Right lobe of liver (tissue), 6 donors: Measurements from ENCODE around the gene TEX11. TPM values are rescaled to one million over a fixed set of nuclear protein-coding genes. Genes with fewer than 3 reads are reported as not detected.
"Not testable (repeated sequence)": the region's sequence is repeated elsewhere in the genome, so short reads cannot be mapped to it uniquely, and the experiment has no call there.

Experiments
- ATAC-seq, 4 donors: fragments of 200-7000 bp; cut with Tn5 transposase; one replicate each; pipeline ENCODE4 v1.9.1; 2020; ENCODE audit warnings: mild to moderate bottlenecking in 4 of 4, moderate library complexity in 4 of 4
- DNase-seq, 3 donors: peaks; one replicate each; pipeline ENCODE4 v3.0.0-alpha.2; 2020
- H3K27ac ChIP-seq, 3 donors: fragments of 200-600 bp; one replicate each; pipeline ENCODE4 v1.8.0; 2022
- H3K27me3 ChIP-seq, 2 donors: fragments of 200-600 bp; one replicate each; pipeline ENCODE4 v1.8.0; 2022
- H3K36me3 ChIP-seq, 4 donors: fragments of 200-600 bp; sonication (generic) in 1 of 4; one replicate each; pipeline versions ENCODE4 v1.5.1 to v1.8.0; 2017 to 2022; ENCODE audit warnings: control low read depth in 1 of 4
- H3K4me1 ChIP-seq, 4 donors: fragments of 200-600 bp; sonication (generic) in 1 of 4; one replicate each; pipeline versions ENCODE4 v1.5.1 to v1.8.0; 2017 to 2022; ENCODE audit warnings: control low read depth in 1 of 4
- H3K4me3 ChIP-seq, 3 donors: fragments of 200-600 bp; one replicate each; pipeline ENCODE4 v1.8.0; 2022
- H3K9me3 ChIP-seq, 4 donors: fragments of 200-600 bp; sonication (generic) in 1 of 4; one replicate each; pipeline versions ENCODE4 v1.5.1 to v1.8.0; 2017 to 2022; ENCODE audit warnings: control low read depth in 1 of 4
- POLR2A ChIP-seq: fragments of 450-650 bp; IDR thresholded peaks from one replicate; pipeline ENCODE4 v1.6.1; 2017; ENCODE audit warnings: antibody characterized with exemption, mild to moderate bottlenecking
- WGBS: methylation state at CpG from one replicate; pipeline ENCODE4 v1.1.6; 2018; ENCODE audit warnings: low coverage, low lambda C conversion rate; ENCODE audit not compliant: insufficient coverage; ENCODE audit errors: missing lambda C conversion rate; 5-methylcytosine and 5-hydroxymethylcytosine counted together
- intact Hi-C, 2 donors: fragments of 100-400 bp; cut with DNase I; formaldehyde crosslinking; loops; one replicate each; pipeline versions ENCODE4 v1.11.2 to v1.14.1; 2022
- total RNA-seq, 6 experiments: library from RNA; depleted of rRNA in 2 of 6; stranded (reverse); fragments of >200 nt in 2 of 6; fragmentation: NEBNext Ultra II Directional in 3 of 6; extraction: Animal tissue kit (Norgen Biotek cat#: 25700) in 3 of 6; gene quantifications; one replicate each; pipeline versions ENCODE4 v1.1.0 to v1.2.4, GENCODE V29; 2016 to 2023
- TF ChIP-seq, protein P1 (sequence below), 4 donors: fragments of 200-600 bp in 3 of 4; fragments of 450-650 bp in 1 of 4; IDR thresholded peaks; one replicate each; pipeline versions ENCODE4 v1.5.1 to v1.8.0; 2016 to 2022; ENCODE audit warnings: antibody characterized with exemption in 4 of 4, mild to moderate bottlenecking in 2 of 4
- donor health status: DM: no; HTN: yes; CAD: no.
- donor health status: DM: no; HTN: no; CAD: no.
- donor health status: DM: no; HTN: no; CAD: no.
- donor health status: DM: no; HTN: yes; CAD: no.
- donor health status: DM: no; HTN: yes; CAD: no.

The TEX11 gene
- total RNA-seq, 6 experiments from 2014 or later: 0.09 TPM; not detected in 5

DNA sequence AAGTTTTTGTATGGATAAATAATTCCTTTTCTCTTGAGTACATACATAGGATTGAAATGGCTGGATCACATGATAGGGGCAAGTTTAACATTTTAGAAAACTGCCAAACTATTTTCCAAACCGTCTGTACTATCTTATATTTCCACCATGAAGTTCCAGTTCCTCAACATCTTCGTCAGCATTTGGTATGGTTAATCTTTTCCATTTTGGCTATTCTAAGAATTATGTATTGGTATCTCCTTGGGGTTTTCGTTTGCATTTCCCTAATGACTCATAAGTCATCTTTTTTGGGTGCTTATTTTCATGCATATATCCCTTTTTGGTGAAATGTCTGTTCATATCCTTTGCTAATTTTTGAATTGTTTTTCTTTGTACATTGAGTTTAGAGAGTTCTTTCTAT lies 236.2 kb downstream of the TEX11 start:
- H3K9me3 ChIP-seq: no peaks in the 10 kb centered on the region
- intact Hi-C loops: no loop called here
- H3K4me3 ChIP-seq: no peak overlapping the region
- ATAC-seq (no peak), DNase-seq (no peak)
- H3K36me3 ChIP-seq: no peaks in the 10 kb centered on the region
- peaks cover 0 to 3% of the 10 kb centered on the region in 2 donors for H3K27me3 ChIP-seq
- no peak for TF ChIP-seq POLR2A
- TF ChIP-seq, protein P1, sequence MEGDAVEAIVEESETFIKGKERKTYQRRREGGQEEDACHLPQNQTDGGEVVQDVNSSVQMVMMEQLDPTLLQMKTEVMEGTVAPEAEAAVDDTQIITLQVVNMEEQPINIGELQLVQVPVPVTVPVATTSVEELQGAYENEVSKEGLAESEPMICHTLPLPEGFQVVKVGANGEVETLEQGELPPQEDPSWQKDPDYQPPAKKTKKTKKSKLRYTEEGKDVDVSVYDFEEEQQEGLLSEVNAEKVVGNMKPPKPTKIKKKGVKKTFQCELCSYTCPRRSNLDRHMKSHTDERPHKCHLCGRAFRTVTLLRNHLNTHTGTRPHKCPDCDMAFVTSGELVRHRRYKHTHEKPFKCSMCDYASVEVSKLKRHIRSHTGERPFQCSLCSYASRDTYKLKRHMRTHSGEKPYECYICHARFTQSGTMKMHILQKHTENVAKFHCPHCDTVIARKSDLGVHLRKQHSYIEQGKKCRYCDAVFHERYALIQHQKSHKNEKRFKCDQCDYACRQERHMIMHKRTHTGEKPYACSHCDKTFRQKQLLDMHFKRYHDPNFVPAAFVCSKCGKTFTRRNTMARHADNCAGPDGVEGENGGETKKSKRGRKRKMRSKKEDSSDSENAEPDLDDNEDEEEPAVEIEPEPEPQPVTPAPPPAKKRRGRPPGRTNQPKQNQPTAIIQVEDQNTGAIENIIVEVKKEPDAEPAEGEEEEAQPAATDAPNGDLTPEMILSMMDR (IDR thresholded peaks at IDR 0.05): no peak
- no peaks in the 10 kb centered on the region for H3K4me1 ChIP-seq
- no peak overlapping the region for H3K27ac ChIP-seq
- 26% methylated on average over 3 of the region's 3 CpGs for WGBS

DNA sequence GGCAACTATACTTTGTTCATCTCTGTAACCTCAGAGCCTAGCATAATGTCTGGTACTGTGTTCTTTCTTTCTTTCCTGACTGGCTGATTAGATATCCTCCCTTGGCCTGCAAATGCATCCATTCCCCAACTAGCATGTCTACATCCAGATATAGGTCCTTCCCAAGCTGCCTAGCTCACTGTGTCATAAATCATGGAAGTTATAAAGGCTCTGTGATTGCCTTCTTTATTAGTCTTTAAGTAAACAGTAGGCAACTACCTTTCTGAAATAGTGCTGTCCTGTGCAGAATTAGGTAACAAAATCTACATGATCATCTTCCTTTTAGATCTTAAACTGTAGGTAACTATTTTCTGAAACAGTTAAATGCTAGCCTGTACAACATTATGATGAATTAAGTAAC lies 239.4 kb downstream of the TEX11 start:
- H3K36me3 ChIP-seq: no peaks in the 10 kb centered on the region
- DNase-seq: no peak
- no peak for TF ChIP-seq POLR2A
- TF ChIP-seq, protein P1 (IDR thresholded peaks at IDR 0.05): no peak
- H3K9me3 ChIP-seq: no peaks in the 10 kb centered on the region
- peaks cover 0 to 3% of the 10 kb centered on the region in 2 donors for H3K27me3 ChIP-seq
- no peak for ATAC-seq
- H3K4me3 ChIP-seq: no peak overlapping the region
- intact Hi-C loops: no loop called here
- no peaks in the 10 kb centered on the region for H3K4me1 ChIP-seq
- no peak overlapping the region for H3K27ac ChIP-seq

DNA sequence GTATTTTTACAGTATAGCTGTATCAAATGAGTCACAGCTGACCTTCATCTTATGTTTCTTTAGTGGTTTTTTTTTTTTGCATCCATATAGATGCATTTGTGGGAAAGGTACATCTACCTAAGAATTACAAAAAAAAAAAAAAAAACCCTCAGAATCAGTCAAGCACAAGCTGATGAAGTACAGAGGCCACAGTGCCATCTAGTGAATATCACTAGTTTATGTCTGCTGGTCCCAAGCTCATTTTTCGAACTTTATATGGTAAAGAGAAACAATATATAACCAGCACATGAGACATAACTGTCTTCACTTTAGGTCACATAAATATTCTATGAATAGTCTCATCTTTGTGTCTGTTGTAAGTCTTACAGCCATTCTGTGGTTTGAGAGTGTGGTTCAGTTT lies 243.8 kb downstream of the TEX11 start:
- 10% methylated on average over 1 of the region's 1 CpG for WGBS
- intact Hi-C loops: no loop called here
- H3K4me1 ChIP-seq: no peaks in the 10 kb centered on the region
- peaks cover 0 to 3% of the 10 kb centered on the region in 2 donors for H3K27me3 ChIP-seq
- no peak overlapping the region for H3K27ac ChIP-seq
- no peak for DNase-seq
- peak in 3 of 4 donors; percentile 48 to 55 (median 50) for ATAC-seq
- no peaks in the 10 kb centered on the region for H3K9me3 ChIP-seq
- no peak for TF ChIP-seq POLR2A
- TF ChIP-seq, protein P1 (IDR thresholded peaks at IDR 0.05): peak; percentile 13 to 49 (median 40)
- no peaks in the 10 kb centered on the region for H3K36me3 ChIP-seq
- no peak overlapping the region for H3K4me3 ChIP-seq

DNA sequence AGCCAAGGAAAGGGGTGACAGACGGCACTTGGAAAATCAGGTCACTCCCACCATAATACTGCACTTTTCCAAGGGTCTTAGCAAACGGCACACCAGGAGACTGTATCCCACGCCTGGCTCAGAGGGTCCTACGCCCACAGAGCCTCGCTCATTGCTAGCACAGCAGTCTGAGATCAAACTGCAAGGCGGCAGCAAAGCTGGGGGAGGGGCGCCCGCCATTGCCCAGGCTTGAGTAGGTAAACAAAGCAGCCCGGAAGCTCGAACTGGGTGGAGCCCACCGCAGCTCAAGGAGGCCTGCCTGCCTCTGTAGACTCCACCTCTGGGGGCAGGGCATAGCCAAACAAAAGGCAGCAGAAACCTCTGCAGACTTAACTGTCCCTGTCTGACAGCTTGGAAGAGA lies 247.4 kb downstream of the TEX11 start:
- DNase-seq, H3K4me3 ChIP-seq, H3K36me3 ChIP-seq, H3K4me1 ChIP-seq, H3K9me3 ChIP-seq, H3K27ac ChIP-seq, intact Hi-C loops, H3K27me3 ChIP-seq, ATAC-seq: not testable (repeated sequence)
- 20% methylated on average over 1 of the region's 11 CpGs for WGBS

DNA sequence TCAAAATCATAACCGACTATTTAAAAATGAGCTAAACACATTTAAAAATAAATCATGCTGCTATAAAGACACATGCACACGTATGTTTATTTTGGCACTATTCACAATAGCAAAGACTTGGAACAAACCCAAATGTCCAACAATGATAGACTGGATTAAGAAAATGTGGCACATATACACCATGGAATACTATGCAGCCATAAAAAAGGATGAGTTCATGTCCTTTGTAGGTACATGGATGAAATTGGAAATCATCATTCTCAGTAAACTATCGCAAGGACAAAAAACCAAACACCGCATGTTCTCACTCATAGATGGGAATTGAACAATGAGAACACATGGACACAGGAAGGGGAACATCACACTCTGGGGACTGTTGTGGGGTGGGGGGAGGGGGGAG lies 251.0 kb downstream of the TEX11 start:
- intact Hi-C loops, H3K4me1 ChIP-seq, H3K36me3 ChIP-seq, H3K27ac ChIP-seq, ATAC-seq, DNase-seq, H3K4me3 ChIP-seq, H3K27me3 ChIP-seq, H3K9me3 ChIP-seq: not testable (repeated sequence)
- WGBS: 77% methylated on average over 3 of the region's 4 CpGs

DNA sequence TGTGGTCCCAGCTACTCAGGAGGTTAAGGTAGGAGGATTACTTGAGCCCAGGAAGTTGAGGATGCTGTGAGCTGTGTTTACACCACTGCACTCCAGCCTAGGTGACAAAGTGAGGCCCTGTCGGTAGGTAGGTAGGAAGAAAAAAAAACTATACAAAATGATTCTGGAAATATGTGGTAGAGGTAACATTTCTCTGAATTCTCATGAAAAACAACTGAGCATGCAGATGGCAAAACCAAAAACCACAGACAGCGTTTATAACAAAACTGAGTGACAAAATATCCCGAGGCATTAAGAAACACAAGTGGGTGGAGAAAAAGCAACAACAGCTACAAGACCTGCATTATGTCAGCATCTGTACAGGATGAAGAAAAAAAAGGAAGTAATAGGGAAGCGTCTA lies 252.2 kb downstream of the TEX11 start:
- no peak overlapping the region for H3K4me3 ChIP-seq
- WGBS: 19% methylated on average over 4 of the region's 4 CpGs

DNA sequence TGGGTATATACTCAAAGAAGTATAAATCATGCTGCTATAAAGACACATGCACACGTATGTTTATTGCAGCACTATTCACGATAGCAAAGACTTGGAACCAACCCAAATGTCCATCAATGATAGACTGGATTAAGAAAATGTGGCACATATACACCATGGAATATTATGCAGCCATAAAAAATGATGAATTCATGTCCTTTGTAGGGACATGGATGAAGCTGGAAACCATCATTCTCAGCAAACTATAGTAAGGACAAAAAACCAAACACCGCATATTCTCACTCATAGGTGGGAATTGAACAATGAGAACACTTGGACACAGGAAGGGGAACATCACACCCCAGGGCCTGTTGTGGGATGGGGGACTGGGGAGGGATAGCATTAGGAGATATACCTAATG lies 260.6 kb downstream of the TEX11 start:
- H3K4me1 ChIP-seq, H3K36me3 ChIP-seq, ATAC-seq, H3K27ac ChIP-seq, intact Hi-C loops, H3K27me3 ChIP-seq, H3K9me3 ChIP-seq, DNase-seq, H3K4me3 ChIP-seq: not testable (repeated sequence)
- WGBS: 67% methylated on average over 3 of the region's 3 CpGs

More for the DNA sequence above, 252.2 kb downstream of the TEX11 start:
- Histone ChIP-seq H3K36me3 (no peaks in the 10 kb centered on the region), H3K27ac (no peak overlapping the region), H3K4me1 (no peaks in the 10 kb centered on the region), H3K9me3 (no peaks in the 10 kb centered on the region), H3K27me3 (peaks cover 0 to 3% of the 10 kb centered on the region in 2 donors)
- no peak for TF ChIP-seq POLR2A
- TF ChIP-seq, protein P1 (IDR thresholded peaks at IDR 0.05): no peak
- intact Hi-C loops: no loop called here
- no peak for DNase-seq
- ATAC-seq: no peak
